HG03575 (cell line): ENCODE measurements around the gene KCTD6.

Source experiments
- ATAC-seq: cut with Tn5 transposase; IDR thresholded peaks from one replicate; pipeline ENCODE4 v1.9.1; 2021; ENCODE audit not compliant: unreplicated experiment, insufficient number of reproducible peaks, low FRiP score; ENCODE audit errors: extremely low read depth

The KCTD6 gene

GRCh38 chr3:58484045-58484721 is 7.7 kb upstream of the KCTD6 start:
- no peak for ATAC-seq

GRCh38 chr3:58484722-58485069 is 7.2 kb upstream of the KCTD6 start:
- no peak for ATAC-seq

GRCh38 chr3:58485801-58486435 is 6.0 kb upstream of the KCTD6 start:
- ATAC-seq: no peak

GRCh38 chr3:58487140-58487886 is 4.6 kb upstream of the KCTD6 start:
- no peak for ATAC-seq

- no peak for ATAC-seq
Observed at GRCh38 chr3:58488967-58489366, 2.9 kb upstream of the KCTD6 start.

GRCh38 chr3:58490860-58491501 is 915 bp upstream of the KCTD6 start:
- no peak for ATAC-seq

- ATAC-seq: no peak
Observed at GRCh38 chr3:58492494-58492905, 604 bp downstream of the KCTD6 start.

GRCh38 chr3:58494107-58494506 is 2.2 kb downstream of the KCTD6 start:
- no peak for ATAC-seq

- no peak for ATAC-seq
Observed at GRCh38 chr3:58495101-58495500, 3.2 kb downstream of the KCTD6 start.

- ATAC-seq: no peak
Observed at GRCh38 chr3:58496206-58496857, 4.4 kb downstream of the KCTD6 start.

GRCh38 chr3:58497097-58497496 is 5.2 kb downstream of the KCTD6 start:
- ATAC-seq: no peak

- no peak for ATAC-seq
Observed at GRCh38 chr3:58502872-58503271, 11.0 kb downstream of the KCTD6 start.

GRCh38 chr3:58507356-58508078 is 15.6 kb downstream of the KCTD6 start:
- no peak for ATAC-seq

- ATAC-seq: no peak
Observed at GRCh38 chr3:58508437-58508836, 16.5 kb downstream of the KCTD6 start.

GRCh38 chr3:58514405-58514804 is 22.5 kb downstream of the KCTD6 start:
- ATAC-seq: no peak

- ATAC-seq: no peak
Observed at GRCh38 chr3:58518291-58518789, 26.4 kb downstream of the KCTD6 start.

GRCh38 chr3:58519668-58520402 is 27.9 kb downstream of the KCTD6 start:
- no peak for ATAC-seq
